SH-SY5Y (cell line): ENCODE measurements around the gene GRID2.

Experiments
- GATA2 ChIP-seq: IDR thresholded peaks from 2 replicates; pipeline ENCODE4 v1.6.1; 2011; ENCODE audit warnings: mild to moderate bottlenecking, low read depth, low read length
- GATA3 ChIP-seq: IDR thresholded peaks from 2 replicates; pipeline ENCODE4 v1.6.1; 2011; ENCODE audit warnings: low read depth, mild to moderate bottlenecking, low read length, moderate library complexity

DNA sequence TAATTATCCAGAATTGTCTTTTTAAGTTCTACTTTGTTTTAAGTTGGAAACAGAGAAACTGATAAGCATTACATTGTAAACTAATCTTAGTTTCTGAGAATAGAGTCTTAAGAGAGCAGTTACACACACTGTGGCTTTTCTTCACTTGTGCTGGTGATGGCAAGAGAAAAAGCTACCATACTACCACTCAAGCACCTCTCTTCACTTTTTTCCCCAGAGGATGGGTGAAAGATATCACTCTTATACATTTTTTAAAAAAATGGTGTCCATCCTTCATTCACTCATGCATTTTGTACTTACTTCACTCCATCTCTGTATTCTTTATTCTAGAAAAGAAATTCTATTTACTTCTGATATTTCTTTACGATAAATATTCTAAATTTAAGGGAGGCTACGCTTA, 42.5 kb upstream of the GRID2 start:
- TF ChIP-seq GATA2 (no peak), GATA3 (no peak)
